Measurements from ENCODE around the gene FBXW10B. TPM values are rescaled to one million over a fixed set of nuclear protein-coding genes. Genes with fewer than 3 reads are reported as not detected.
"Not testable (repeated sequence)": the region's sequence is repeated elsewhere in the genome, so short reads cannot be mapped to it uniquely, and the experiment has no call there.

The FBXW10B gene
- total and polyA plus RNA-seq, 4 donors: 0.10 to 0.59 (median 0.42) TPM; not detected in 1

- no peak for TF ChIP-seq MAX (IDR thresholded peaks at IDR 0.05)
- no peak for TF ChIP-seq JUND (IDR thresholded peaks at IDR 0.05)
Observed at GRCh38 chr17:15659236-15659635, 39.7 kb upstream of the FBXW10B start (continued).

GRCh38 chr17:15658296-15658695, 38.8 kb upstream of the FBXW10B start:
- H3K9ac ChIP-seq (ENCODE audit: low read depth in 1 of 2, low read length in 2 of 2): no peak overlapping the region
- no peaks in the 10 kb centered on the region for H3K27me3 ChIP-seq (ENCODE audit: control insufficient read depth in 4 of 4, insufficient read depth in 4 of 4, low read length in 3 of 4)
- no peak for DNase-seq (ENCODE audit: low spot score)
- no peaks in the 10 kb centered on the region for H3K9me3 ChIP-seq (ENCODE audit: control insufficient read depth in 4 of 4, low read length in 3 of 4)
- H3K27ac ChIP-seq (ENCODE audit: low read depth in 1 of 2, low read length in 2 of 2): no peak overlapping the region
- no peak overlapping the region for H3K4me3 ChIP-seq (ENCODE audit: low read depth in 1 of 3, low read length in 3 of 3)
- 97% methylated on average over 3 of the region's 3 CpGs for WGBS
- peaks cover 0 to 5% (median 1%) of the 10 kb centered on the region in 4 donors for H3K36me3 ChIP-seq (ENCODE audit: control insufficient read depth in 4 of 4, insufficient read depth in 3 of 4, low read depth in 1 of 4, low read length in 3 of 4)
- H3K4me1 ChIP-seq (ENCODE audit: control insufficient read depth in 4 of 4, insufficient read depth in 4 of 4, low read length in 3 of 4): no peaks in the 10 kb centered on the region
- no peak for TF ChIP-seq TAF1 (conservative IDR thresholded peaks at IDR 0.05)
- TF ChIP-seq CTCF (IDR thresholded peaks at IDR 0.05; ENCODE audit: low read depth, low read length, missing input control): no peak

- Histone ChIP-seq H3K9ac (ENCODE audit: low read depth in 1 of 2, low read length in 2 of 2) (no peak overlapping the region), H3K4me3 (ENCODE audit: low read depth in 1 of 3, low read length in 3 of 3) (no peak overlapping the region), H3K36me3 (ENCODE audit: control insufficient read depth in 4 of 4, insufficient read depth in 3 of 4, low read depth in 1 of 4, low read length in 3 of 4) (peaks cover 0 to 5% (median 1%) of the 10 kb centered on the region in 4 donors), H3K9me3 (ENCODE audit: control insufficient read depth in 4 of 4, low read length in 3 of 4) (no peaks in the 10 kb centered on the region), H3K27ac (ENCODE audit: low read depth in 1 of 2, low read length in 2 of 2) (no peak overlapping the region), H3K27me3 (ENCODE audit: control insufficient read depth in 4 of 4, insufficient read depth in 4 of 4, low read length in 3 of 4) (no peaks in the 10 kb centered on the region), H3K4me1 (ENCODE audit: control insufficient read depth in 4 of 4, insufficient read depth in 4 of 4, low read length in 3 of 4) (no peaks in the 10 kb centered on the region)
- TF ChIP-seq CTCF (IDR thresholded peaks at IDR 0.05; ENCODE audit: low read depth, low read length, missing input control) (no peak), EGR1 (IDR thresholded peaks at IDR 0.05; ENCODE audit: low read depth in 2 of 2) (no peak), HNF4A (conservative IDR thresholded peaks at IDR 0.05) (no peak), GABPA (IDR thresholded peaks at IDR 0.05 in 1 of 2, conservative IDR thresholded peaks at IDR 0.05 in 1 of 2) (no peak), MAX (IDR thresholded peaks at IDR 0.05) (no peak)
- DNase-seq (ENCODE audit: low spot score): no peak
Observed at GRCh38 chr17:15657868-15658267, 38.4 kb upstream of the FBXW10B start.

GRCh38 chr17:15654886-15655561, 35.5 kb upstream of the FBXW10B start:
- peaks cover 0 to 3% (median 0%) of the 10 kb centered on the region in 4 donors for H3K36me3 ChIP-seq (ENCODE audit: control insufficient read depth in 4 of 4, insufficient read depth in 3 of 4, low read depth in 1 of 4, low read length in 3 of 4)
- 80% methylated on average over 3 of the region's 3 CpGs for WGBS
- no peak overlapping the region for H3K9ac ChIP-seq (ENCODE audit: low read depth in 1 of 2, low read length in 2 of 2)
- no peaks in the 10 kb centered on the region for H3K9me3 ChIP-seq (ENCODE audit: control insufficient read depth in 4 of 4, low read length in 3 of 4)
- H3K4me1 ChIP-seq (ENCODE audit: control insufficient read depth in 4 of 4, insufficient read depth in 4 of 4, low read length in 3 of 4): peaks cover 0 to 7% (median 3%) of the 10 kb centered on the region in 4 donors
- H3K4me3 ChIP-seq (ENCODE audit: low read depth in 1 of 3, low read length in 3 of 3): no peak overlapping the region
- DNase-seq (ENCODE audit: low spot score): no peak
- no peak overlapping the region for H3K27ac ChIP-seq (ENCODE audit: low read depth in 1 of 2, low read length in 2 of 2)
- no peak for TF ChIP-seq EGR1 (IDR thresholded peaks at IDR 0.05; ENCODE audit: low read depth in 2 of 2)
- TF ChIP-seq RAD21 (IDR thresholded peaks at IDR 0.05): no peak
- no peak for TF ChIP-seq ATF3 (IDR thresholded peaks at IDR 0.05)
- TF ChIP-seq HNF4A (conservative IDR thresholded peaks at IDR 0.05): no peak
- no peaks in the 10 kb centered on the region for H3K27me3 ChIP-seq (ENCODE audit: control insufficient read depth in 4 of 4, insufficient read depth in 4 of 4, low read length in 3 of 4)

- not testable (repeated sequence) for DNase-seq (ENCODE audit: low spot score); H3K27ac ChIP-seq (ENCODE audit: low read depth in 1 of 2, low read length in 2 of 2)
- 88% methylated on average over 3 of the region's 3 CpGs for WGBS
Observed at GRCh38 chr17:15654401-15654800, 34.9 kb upstream of the FBXW10B start.

More at GRCh38 chr17:15654401-15654800, 34.9 kb upstream of the FBXW10B start:
- not testable (repeated sequence) for H3K27me3 ChIP-seq (ENCODE audit: control insufficient read depth in 4 of 4, insufficient read depth in 4 of 4, low read length in 3 of 4); H3K4me3 ChIP-seq (ENCODE audit: low read depth in 1 of 3, low read length in 3 of 3); H3K36me3 ChIP-seq (ENCODE audit: control insufficient read depth in 4 of 4, insufficient read depth in 3 of 4, low read depth in 1 of 4, low read length in 3 of 4); H3K9me3 ChIP-seq (ENCODE audit: control insufficient read depth in 4 of 4, low read length in 3 of 4); H3K9ac ChIP-seq (ENCODE audit: low read depth in 1 of 2, low read length in 2 of 2); H3K4me1 ChIP-seq (ENCODE audit: control insufficient read depth in 4 of 4, insufficient read depth in 4 of 4, low read length in 3 of 4)

All from liver (tissue), 9 donors.